SK-N-DZ (cell line): ENCODE results near the gene HMGCS2. TPM values are rescaled to one million over a fixed set of nuclear protein-coding genes. Genes with fewer than 3 reads are reported as not detected.

Experiments used
- DNase-seq: peaks from one replicate; pipeline ENCODE4 v3.0.0-alpha.2; 2015; ENCODE audit warnings: low spot score
- polyA plus RNA-seq, 2 experiments: library from polyadenylated mRNA; depleted of rRNA; stranded (reverse); fragments of >200 nt; gene quantifications; 2 replicates each; pipeline ENCODE4 v1.2.3, GENCODE V29; 2014

Gene HMGCS2
- polyA plus RNA-seq (2014; cell fraction: cytosol; rRNA removed): not detected in 2 replicates
- polyA plus RNA-seq (2014; cell fraction: nucleus; rRNA removed): not detected in 2 replicates

DNA sequence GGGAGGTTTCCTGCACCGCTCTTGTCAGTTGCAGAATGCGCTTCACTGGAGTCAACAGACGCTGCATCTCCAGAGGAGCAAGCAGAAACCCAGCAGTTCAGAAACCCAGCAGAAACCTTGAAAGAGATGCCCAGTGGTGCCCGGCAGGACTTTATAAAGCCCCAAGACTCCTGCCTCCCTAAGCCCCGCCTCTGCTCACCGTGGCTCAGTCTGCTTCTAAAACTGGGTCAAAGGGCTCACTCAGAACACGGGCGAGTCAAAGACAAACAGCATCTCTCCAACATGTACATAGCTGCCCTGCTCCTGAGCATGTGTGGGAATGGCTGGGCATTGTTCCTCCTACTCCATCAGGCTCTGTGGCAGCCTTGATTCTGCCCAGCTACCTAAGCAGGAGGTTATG is at the start of gene HMGCS2:
Gene HMGCS2, minus strand, starts transcription at position 128 of the 400 bp plus-strand sequence. Its CDS starts 61 bp downstream, at position 67.
- DNase-seq: no peak

DNA sequence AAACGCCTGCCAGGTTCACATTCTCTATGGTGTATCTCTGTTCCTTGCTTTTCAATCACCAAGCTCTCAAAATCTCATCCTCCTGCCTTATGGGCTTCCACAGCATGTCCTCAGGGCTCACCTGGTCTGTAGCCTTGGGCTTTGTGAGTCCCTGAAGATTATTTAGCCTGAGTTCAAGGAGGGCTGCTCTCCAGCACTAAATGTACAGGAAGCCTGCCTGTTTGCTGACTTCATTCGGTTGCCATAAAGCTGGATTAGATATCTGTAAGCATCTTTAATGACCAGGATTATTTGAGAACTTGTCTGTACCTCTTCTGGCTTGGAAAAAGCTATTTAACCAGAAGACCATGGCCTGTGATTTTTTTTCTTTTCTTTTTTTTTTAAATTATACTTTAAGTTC is 49.5 kb upstream of the HMGCS2 start:
- DNase-seq: no peak

DNA sequence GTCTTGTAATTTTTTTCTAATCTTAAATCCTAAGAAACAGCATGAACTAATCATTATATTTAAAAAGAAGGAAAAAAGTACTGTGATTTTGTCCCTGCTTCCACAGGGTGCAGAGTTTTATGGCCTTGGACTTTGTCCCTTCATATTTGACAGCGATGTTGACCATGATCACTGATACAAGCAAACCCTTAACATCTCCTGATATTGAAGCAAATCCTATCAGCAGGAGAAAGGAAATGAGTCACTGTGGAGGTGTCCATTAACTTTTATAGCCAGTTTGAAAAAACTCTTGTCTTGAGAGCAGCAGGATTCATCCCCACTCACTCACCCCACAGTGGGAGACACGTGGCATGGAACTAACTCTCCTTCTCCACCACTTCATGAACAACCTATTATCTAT is 47.7 kb upstream of the HMGCS2 start:
- no peak for DNase-seq

DNA sequence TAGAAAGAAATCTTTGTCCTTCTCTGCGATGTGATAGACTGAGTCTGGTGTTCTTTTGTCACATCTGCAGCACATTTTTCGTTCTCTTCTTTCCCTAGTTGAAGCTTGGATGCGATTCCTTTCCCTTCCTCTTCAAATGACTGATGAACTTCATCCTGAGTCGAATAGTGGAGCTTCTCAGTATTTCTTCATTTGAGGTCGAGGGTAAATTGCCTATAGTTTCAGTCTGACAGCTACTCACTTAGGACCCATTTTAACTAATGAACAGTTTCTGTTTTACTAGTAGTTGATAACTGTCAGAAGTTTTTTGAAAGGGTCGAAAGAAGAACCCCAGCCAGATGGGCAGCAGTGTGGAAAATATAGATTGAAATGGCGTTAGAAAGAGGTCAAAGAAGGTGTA is 47.2 kb upstream of the HMGCS2 start:
- no peak for DNase-seq

DNA sequence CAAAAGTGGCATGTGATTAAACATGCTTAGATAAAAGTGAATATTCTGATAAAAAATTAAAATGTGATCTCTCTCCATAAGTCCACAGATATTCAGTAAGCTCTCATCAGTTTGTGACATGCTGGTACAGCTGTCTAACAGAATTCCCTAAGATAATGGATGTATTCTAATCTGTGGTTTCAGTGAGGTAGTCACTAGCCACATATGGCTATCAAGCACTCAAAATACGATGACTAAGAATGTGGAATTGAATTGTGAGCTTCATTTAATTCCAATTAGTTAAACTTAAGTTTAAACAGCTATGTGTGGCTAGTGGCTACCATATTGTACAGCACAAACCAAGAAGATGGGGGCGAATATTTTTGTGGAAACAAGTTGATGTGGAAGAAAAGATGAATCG is 46.7 kb upstream of the HMGCS2 start:
- DNase-seq: no peak

DNA sequence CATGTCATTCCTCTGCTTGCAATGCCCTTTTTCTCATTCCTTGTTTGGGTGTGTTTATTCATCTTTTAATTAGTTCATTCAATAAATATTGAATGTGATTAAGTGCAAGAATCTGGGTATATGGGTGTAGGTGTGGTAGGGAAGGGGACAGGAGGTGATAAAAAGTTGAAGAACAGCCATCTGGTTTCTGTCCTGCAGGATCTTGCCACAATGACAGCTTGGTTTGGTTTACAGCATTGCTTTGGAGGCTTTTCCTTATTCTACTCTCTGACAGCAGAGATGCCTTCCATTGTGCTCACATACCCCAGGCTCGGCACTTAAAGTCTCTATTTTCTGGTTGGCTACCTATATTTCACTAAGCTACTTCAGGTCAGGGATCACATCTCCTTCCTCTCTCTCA is 45.6 kb upstream of the HMGCS2 start:
- DNase-seq: no peak

DNA sequence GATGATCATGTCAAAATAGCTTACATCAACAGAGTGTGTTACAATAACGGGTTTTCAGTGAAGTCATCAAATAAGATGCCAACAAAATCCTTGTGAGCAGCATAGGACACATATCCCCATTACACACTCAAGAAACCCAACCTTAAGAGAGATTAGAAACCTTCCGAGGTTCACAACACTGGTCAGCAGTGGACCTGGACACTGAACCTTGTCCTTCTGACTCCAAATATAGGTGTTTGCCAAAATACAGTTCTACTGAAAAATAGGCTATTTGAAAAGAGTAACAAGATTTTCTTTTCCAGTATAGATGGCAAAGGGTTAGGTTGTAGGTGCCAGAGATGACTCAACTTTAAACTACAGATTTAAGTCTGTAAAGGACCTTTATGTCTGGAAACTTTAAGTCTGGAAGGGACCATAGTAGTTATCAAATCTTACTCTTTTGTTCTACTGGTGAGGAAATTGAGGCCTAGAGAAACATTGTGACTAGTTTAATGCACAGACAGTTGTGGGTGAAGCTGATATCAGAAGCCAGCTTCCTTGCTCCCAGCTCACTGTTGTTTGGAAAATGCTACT is 43.4 kb upstream of the HMGCS2 start:
- no peak for DNase-seq

DNA sequence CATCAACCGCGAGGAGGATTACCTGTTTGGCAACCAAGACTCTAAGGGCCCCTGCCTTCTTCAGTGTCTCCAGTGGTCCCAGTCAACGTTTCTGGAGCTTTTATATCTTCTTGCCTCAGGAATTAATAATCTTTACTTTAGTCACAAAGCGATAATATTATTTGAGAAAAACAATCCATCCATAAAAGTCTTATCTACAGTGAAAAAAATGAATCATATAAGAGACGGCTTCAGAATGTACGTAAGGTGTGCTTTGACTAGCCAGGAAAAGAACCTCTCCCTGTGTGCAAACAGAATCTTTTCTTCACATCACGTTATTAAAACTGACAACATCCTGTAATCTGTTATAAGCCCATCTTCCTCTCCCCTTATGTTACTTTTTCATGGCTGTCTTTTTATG is 42.7 kb upstream of the HMGCS2 start, which contains the start of gene REG4:
Gene REG4, minus strand, starts transcription at position 74 of the 400 bp plus-strand sequence. CDS start 2,691 bp downstream, outside the sequence.
- no peak for DNase-seq

DNA sequence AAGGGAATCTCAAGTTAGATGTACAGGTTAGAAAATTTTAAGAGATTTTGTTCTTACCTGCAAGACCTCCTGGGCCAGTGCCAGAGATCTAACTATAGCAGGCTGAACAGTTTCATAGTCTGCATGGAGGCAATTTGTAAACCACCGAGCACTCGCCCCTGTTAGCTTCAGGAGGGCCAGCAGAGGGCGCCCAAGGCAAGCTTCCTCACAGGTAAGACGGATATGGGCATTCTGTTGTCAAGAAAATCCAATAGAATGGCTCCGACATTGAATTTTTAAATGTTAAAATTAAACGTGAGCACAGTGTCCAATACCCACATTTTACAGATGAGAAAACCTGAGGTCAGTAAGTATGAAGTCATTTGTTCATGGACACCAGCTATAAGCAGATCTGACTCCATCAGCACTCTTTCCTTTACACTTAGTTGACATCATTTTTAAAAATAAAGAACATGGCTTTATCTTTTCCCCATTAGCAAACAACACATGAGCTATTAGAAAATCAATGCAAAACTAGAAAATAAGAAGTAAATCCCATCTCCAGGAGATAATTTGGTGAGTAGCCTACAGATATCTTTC is 40.4 kb upstream of the HMGCS2 start:
- DNase-seq: peak; percentile 53

DNA sequence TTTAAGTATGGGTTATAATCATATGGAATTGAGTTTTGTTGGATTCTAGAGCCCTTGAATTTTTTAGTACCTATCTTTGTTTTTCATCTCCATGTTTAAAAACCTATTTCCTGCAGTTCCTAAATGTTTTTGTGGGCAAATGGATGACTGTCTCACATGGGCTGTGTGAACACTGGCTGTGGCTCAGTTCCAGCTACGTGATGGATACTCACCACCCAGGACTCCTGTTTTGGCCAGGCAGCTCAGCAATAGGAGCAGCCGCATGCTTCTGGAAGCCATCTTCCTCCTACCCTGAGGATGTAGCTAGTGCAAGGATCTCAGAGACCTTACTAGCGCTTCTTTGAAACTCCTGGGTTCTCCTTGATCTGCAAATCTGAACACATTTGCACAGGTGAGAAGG is 39.8 kb upstream of the HMGCS2 start:
- no peak for DNase-seq

DNA sequence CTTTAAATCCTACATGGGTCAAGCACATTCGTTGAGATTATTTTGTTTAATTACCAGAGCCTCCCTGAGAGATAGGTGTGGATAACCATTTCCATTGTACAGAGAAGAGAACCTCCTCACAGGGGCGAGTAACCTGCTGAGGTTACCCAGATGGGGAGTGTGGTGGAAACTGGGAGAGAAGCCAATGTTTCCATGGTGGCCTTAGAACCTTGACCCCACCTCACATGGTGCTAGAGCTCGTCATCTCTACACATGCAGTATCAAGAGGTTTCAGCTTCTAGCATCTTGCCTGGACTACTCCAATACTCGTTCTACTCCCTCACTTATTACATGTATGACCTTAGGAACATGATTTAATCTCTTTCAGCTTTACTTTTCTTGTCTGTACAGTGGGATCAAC is 37.8 kb upstream of the HMGCS2 start:
- no peak for DNase-seq

DNA sequence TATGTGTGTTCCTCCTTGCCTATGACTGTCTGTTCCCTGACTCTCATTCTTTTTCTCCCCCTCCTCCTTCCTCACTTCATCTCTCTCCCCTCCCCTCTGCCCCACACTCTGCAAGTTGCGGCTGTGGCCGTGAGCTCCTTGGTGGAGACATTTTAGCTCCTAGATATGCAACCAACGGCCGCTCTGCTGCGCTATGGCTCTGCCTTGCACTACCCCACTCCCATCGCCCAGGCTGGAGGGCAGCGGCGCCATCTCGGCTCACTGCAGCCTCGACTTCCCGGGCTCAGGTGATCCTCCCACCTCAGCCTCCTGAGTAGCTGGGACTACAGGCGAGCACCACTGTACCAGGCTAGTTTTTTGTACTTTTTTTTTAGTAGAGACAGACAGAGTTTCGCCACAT is 37.0 kb upstream of the HMGCS2 start:
- DNase-seq: no peak

DNA sequence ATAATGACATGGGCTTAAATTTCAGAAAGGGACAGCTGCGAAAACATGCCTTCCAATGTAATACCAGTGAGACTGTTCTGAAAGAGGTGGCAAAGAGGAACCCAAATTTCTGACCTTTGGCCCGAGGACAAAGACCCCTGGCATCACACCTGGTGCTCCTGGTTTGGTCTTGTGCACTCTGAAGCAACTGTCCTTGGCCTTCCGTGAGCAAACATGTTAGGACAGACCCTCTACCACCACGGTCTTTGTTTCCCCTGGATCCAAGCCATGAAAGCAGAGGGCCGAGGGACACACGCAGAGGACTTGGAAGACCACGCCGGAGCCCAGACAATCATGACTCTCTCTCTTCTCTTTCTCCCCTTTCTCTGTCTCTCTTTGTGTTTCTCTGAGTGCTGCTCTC is 36.5 kb upstream of the HMGCS2 start:
- no peak for DNase-seq

DNA sequence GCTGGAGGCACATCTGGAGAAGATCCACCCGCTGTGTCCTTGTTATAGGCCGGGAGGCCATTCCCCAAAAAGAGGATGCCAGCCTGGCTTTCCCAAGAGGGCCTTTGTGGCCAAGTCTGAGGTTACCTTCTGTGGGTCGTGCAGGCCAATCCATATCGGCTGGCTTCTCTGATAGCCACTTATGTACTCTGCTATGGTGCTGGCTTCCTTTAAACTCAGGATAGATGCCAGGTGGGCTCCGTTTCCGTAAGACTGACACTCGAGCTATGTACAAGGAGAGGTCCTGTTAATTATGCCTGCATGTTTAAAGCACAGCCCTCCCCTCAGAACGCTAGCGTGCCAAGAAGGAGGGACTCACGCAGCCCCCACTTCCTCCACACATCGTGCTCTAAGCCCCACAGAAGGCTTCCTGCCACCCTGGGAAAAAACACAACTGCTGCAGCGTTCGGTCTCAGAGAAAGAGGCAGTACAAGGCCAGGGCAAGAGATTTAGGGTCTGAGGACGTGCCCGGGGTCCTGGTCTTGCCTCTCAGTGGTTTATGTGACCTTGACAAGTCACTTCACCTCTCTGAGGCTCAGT is 31.0 kb upstream of the HMGCS2 start:
- DNase-seq: no peak

DNA sequence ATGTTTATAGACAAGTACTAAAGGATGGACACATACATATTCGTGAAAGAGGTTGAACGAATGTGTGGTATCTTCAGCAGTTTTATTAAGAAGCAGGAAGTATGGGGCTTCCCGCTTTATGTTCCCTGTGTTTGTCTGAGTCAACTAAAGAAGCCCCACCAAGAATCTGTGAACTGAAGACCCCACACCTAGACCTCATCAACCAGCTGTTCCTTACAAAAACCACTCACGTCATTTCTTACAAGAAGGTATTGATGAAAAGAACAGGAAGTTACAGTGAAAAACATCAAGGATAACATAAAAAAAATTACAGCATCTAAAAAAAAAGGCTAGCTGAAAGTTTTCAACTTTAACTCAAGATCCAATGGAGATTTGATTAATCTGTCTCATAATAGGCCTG is 30.3 kb upstream of the HMGCS2 start:
- DNase-seq: no peak

DNA sequence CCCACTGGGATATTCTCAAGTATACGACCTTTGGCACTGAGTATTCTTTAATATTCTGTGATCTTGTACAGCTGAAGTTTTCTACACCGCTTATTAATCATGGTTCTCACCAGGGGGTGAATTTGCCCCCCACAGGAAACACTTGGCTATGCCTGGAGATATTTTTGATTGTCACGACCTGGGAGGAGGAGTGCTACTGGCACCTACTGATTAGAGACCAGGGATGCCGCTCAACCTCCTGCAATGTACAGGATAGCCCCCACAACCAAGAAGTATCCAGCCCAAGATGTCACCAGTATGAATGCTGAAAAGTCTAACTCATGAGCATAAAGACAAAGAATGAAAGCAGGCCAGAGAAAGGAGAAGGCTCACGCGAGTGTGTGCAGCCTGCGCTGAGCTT is 28.9 kb upstream of the HMGCS2 start:
- DNase-seq: no peak

DNA sequence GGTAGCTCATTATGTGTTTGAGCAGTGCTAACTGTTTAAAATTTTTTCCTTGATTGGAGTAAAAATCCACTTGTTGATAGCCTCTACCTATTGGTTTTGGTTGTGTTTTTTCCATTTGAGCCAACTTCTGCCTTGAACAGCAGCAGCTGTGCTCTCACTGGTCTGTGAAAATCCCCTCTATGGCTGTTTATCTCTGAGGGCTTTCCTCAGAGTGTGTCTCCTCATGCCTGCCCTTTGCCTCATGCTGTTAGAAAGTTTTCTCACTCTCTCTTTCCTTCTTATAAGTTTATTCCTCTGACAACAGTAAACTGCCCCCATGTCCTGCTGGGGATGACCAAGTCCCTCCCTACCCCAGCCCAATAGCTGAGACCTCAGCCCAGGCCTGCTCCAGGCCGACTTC is 28.5 kb upstream of the HMGCS2 start:
- no peak for DNase-seq

DNA sequence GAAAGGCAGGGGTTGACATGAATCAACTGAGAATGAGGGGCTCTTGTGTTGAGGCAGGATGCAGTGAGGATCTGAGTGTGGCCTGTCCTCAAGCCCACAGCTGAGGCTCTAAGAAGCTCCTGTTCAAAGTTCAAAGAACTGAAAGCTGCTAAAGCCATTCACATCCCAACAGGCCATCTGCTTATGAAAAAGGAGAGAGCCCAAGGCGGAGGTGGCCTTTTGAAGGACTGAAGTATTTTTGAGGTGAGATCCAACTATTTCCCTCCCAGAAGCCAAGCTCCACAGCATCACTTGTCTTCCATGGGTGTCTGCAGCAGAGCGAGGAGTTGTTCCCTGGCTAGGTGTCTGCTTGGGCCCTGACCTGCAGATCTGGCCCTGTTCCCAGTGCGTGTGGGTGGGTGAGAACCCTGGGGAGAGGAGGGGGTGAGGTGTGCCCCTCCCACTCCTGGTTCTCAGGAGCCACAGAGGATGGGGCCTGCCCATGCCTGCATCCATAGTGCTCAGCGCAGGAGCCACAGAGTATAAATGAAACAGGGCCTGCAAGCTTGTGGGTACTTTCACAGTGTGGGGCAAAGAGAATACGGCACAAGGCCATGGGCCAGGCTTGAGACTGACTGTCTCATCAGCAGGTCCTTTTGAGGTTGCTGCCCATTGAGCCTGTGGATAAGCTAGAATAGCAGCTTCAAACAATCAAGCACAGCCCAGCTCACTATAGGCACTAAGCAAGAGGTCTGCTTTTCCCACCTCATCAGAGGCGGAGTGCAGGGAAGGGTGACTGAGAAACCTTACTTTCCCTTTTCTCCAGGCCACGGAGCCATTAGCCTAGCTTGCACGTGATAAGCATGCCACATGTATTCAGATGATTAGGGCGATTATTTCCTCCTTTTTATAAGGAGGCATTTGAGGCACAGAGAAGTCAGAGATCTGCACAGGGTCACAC is 26.8 kb upstream of the HMGCS2 start:
- no peak for DNase-seq

DNA sequence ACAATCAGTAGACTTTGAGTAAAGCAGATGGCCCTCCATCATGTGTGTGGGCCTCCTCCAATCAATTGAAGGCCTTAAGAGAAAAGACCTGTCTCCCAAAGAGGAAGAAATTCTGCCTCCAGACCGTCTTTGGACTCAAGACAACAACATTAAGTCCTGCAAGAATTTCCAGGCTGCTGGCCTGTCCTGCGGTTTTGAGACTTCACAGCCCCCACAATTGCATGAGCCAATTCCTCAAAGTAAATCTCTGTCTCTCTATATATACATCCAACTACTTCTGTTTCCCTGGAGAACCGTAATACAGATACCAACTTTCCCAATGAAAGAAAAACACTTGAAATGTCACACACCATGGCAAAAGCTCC is 26.2 kb upstream of the HMGCS2 start:
- DNase-seq: no peak

DNA sequence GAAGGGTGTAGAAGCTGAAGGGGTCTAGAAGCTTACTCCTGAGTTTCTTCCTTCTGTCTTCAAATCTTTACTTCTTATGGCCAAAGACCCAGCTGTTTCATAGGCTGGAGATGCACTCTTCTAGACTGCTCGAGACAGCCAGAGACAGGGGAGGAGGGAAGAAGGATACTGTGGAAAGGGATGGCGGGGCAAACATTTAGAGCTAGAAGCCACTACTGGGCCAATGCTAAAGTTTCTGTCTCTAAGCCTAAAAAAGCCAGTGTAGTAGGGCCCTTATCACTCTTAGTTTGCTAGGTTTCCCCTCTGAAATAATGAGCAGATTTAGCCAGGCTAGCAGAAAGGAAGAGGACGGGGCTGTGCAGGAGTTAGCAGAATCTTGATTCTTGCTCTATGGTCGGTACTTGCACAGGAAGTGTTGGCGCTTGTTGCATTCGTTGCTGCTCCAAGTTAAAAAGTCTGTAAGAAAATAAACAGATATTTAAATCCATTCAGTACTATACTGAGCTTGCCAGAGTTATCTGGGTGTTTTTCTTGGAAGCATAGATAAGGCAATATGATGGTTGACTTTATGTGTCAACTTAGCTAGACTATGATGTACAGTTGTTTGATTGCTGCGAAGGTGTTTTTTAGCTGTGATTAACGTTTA is 25.6 kb upstream of the HMGCS2 start:
- no peak for DNase-seq

DNA sequence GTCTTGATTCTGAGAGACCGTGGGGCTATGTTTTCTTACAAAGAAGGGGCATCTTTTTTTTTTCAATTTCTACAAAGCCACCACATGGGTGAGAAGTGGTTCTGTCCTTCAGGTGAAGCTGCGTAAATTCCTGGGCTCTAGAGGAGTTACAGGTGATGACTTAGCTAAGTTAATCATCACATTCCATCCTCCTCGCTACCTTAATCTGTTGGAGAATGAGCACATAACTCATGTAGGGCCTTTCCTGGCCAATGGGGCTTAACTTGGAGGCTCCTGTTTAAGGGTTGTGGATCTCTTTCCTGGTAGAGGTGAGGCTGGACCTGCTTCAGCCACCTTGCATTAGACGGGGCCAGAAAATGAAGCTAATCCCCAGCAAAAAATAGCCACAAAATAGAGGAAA is 22.7 kb upstream of the HMGCS2 start:
- DNase-seq: no peak
